ENCODE results near the gene TAF4B. TPM values are rescaled to one million over a fixed set of nuclear protein-coding genes. Genes with fewer than 3 reads are reported as not detected.
"Not testable (repeated sequence)": the region's sequence is repeated elsewhere in the genome, so short reads cannot be mapped to it uniquely, and the experiment has no call there.

Gene TAF4B
- total RNA-seq, 2 experiments from 2014 or later = 7.3 to 7.5 TPM

DNA sequence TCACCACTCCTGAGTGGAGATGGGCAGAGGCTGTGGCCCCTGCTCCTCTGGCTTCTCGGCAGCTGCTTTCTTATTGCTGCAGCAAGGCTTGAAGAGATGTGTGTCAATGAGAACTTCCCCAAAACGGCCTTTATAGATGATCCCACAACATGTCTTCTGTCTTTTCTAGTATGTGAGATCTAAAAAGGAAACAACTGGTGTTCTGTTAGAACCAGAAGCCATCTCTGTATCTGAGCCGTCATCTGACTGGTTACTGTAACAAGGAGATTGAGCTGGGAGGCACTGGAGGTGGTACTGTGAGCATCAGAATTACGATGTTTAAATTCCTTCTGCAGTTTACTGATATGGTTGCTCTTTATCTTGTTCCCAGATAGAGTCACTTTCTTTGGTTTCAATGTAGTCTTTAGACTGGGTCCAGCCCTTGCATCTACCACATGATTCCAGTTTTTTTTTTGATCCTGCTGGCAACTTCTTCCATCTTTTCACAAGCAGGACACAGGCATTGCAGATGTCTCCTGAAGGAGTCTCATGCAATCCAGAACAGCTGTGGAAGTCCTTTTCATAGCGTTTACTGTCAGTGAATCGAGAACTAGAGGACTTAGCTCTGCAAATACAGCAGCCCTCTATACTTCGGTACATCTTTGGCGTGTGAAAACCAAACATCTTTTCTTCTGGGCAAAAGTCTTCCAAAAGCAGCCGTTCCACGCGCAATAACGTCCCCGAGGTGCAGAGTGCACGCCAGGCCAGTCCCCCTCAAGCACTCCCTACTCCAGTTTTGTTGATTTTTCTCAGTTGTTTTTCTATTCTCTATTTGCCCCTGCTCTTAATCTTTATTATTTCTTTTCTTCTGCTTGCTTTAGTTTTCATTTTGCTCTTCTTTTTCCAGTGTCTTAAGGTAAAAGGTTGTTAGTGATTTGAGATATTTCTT is 29.7 kb downstream of the TAF4B start:
- Mint-ChIP-seq H3K27me3 (no peaks in the 10 kb centered on the region), H3K4me3 (no peak overlapping the region), H3K9me3 (no peaks in the 10 kb centered on the region), H3K4me1 (peaks cover 6% of the 10 kb centered on the region), H3K27ac (no peak overlapping the region), H3K36me3 (peaks cover 4% of the 10 kb centered on the region)
- no peak for DNase-seq
- no peak for ATAC-seq (ENCODE audit: low read depth)
- POLR2A ChIA-PET = no interaction called here

- no peaks in the 10 kb centered on the region for H3K27me3 Mint-ChIP-seq
- no peak overlapping the region for H3K27ac Mint-ChIP-seq
These were observed 32.5 kb downstream of the TAF4B start for GRCh38 chr18:26258711-26259110.

DNA sequence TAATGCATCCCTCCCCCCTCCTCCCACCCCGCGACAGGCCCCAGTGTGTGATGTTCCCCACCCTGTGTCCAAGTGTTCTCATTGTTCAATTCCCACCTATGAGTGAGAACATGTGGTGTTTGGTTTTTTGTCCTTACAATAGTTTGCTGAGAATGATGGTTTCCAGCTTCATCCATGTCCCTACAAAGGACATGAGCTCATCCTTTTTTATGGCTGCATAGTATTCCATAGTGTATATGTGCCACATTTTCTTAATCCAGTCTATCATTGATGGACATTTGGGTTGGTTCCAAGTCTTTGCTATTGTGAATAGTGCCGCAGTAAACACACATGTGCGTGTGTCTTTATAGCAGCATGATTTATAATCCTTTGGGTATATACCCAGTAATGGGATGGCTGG is 33.2 kb downstream of the TAF4B start:
- POLR2A ChIA-PET; H3K9me3 Mint-ChIP-seq; H3K4me3 Mint-ChIP-seq; DNase-seq; ATAC-seq (ENCODE audit: low read depth); H3K4me1 Mint-ChIP-seq; H3K36me3 Mint-ChIP-seq; H3K27ac Mint-ChIP-seq; H3K27me3 Mint-ChIP-seq: not testable (repeated sequence)

More at GRCh38 chr18:26258711-26259110, 32.5 kb downstream of the TAF4B start:
- no peak overlapping the region for H3K4me3 Mint-ChIP-seq
- POLR2A ChIA-PET = no interaction called here
- DNase-seq (no peak), ATAC-seq (ENCODE audit: low read depth) (no peak)
- H3K9me3 Mint-ChIP-seq = no peaks in the 10 kb centered on the region
- peaks cover 4% of the 10 kb centered on the region for H3K36me3 Mint-ChIP-seq
- H3K4me1 Mint-ChIP-seq = peaks cover 5% of the 10 kb centered on the region

DNA sequence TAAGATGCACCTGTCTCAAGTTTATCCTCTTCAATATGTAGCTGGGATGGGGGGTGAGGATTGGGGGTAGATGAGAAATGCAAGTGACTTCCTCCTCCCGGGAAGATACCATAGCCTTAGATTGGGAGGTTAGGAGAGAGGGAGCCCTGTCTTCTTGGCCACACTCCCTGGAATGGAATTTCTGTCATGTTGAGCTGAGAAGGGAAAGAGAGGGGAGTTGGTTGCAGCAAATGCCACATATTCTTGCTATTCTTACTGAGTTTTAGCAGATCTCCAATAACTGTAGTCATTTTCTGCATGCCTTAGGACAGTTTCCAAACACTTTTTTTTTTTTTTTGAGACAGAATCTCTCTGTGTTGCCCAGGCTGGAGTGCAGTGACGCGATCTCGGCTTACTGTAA is 35.9 kb downstream of the TAF4B start:
- DNase-seq (no peak), ATAC-seq (ENCODE audit: low read depth) (no peak)
- Mint-ChIP-seq H3K9me3 (no peaks in the 10 kb centered on the region), H3K27ac (no peak overlapping the region), H3K4me3 (no peak overlapping the region), H3K4me1 (peaks cover 2% of the 10 kb centered on the region), H3K36me3 (peaks cover 2% of the 10 kb centered on the region), H3K27me3 (no peaks in the 10 kb centered on the region)
- POLR2A ChIA-PET = no interaction called here

GRCh38 chr18:26267357-26267930 is 41.2 kb downstream of the TAF4B start:
- Mint-ChIP-seq H3K4me1 (peaks cover 2% of the 10 kb centered on the region), H3K27me3 (no peaks in the 10 kb centered on the region), H3K36me3 (peaks cover 19% of the 10 kb centered on the region), H3K27ac (no peak overlapping the region), H3K4me3 (no peak overlapping the region), H3K9me3 (no peaks in the 10 kb centered on the region)
- no peak for DNase-seq
- POLR2A ChIA-PET = no interaction called here
- ATAC-seq (ENCODE audit: low read depth) = no peak

- peaks cover 20% of the 10 kb centered on the region for H3K36me3 Mint-ChIP-seq
- H3K4me1 Mint-ChIP-seq = peaks cover 2% of the 10 kb centered on the region
- no peaks in the 10 kb centered on the region for H3K9me3 Mint-ChIP-seq
- no peaks in the 10 kb centered on the region for H3K27me3 Mint-ChIP-seq
- ATAC-seq (ENCODE audit: low read depth) (no peak), DNase-seq (no peak)
- H3K4me3 Mint-ChIP-seq = no peak overlapping the region
- no peak overlapping the region for H3K27ac Mint-ChIP-seq
- POLR2A ChIA-PET = no interaction called here
These were observed 42.2 kb downstream of the TAF4B start for GRCh38 chr18:26268454-26268853.

GRCh38 chr18:26271917-26272549 is 45.8 kb downstream of the TAF4B start:
- Mint-ChIP-seq H3K27me3 (no peaks in the 10 kb centered on the region), H3K36me3 (peaks cover 24% of the 10 kb centered on the region), H3K4me3 (no peak overlapping the region), H3K9me3 (no peaks in the 10 kb centered on the region), H3K4me1 (no peaks in the 10 kb centered on the region), H3K27ac (no peak overlapping the region)
- DNase-seq (no peak), ATAC-seq (ENCODE audit: low read depth) (no peak)
- POLR2A ChIA-PET = no interaction called here

DNA sequence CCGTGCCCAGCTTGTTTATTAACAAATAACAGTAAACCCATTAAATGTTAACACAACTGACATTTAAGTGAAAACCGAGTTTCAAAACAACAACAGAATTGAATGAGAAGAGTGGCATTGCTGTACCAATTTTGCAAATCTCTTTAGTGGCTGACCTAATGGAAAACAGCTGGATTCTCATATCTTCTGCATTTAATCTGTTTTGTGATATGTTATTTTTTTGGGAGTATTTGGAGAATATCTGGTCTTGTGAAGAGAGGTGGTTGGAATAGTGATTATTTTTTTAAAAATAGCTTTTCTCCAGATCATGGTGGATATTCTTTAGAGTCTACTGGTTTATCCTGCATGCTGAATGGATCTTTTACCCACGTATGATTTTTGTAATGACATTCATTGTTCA is 51.1 kb downstream of the TAF4B start:
- Mint-ChIP-seq H3K4me1 (no peaks in the 10 kb centered on the region), H3K9me3 (peaks cover 2% of the 10 kb centered on the region), H3K27me3 (no peaks in the 10 kb centered on the region), H3K4me3 (no peak overlapping the region), H3K27ac (no peak overlapping the region), H3K36me3 (peaks cover 34% of the 10 kb centered on the region)
- DNase-seq (no peak), ATAC-seq (ENCODE audit: low read depth) (no peak)
- POLR2A ChIA-PET = no interaction called here

DNA sequence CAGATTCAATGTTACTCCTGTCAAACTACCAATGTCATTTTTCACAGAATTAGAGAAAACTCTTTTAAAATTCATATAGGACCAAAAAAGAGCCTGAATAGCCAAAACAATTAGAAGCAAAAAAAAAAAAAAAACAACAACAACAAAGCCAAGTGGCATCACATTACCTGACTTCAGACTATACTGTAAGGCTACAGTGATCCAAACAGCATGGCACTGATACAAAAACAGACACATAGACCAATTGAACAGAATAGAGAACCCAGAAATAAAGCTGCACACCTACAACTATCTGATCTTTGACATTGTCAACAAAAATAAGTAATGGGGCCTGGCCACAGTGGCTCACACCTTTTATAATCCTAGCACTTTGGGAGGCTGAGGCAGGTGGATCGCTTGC is 53.2 kb downstream of the TAF4B start:
- Mint-ChIP-seq H3K4me3 (no peak overlapping the region), H3K27me3 (no peaks in the 10 kb centered on the region), H3K36me3 (peaks cover 49% of the 10 kb centered on the region), H3K9me3 (peaks cover 2% of the 10 kb centered on the region), H3K27ac (no peak overlapping the region), H3K4me1 (no peaks in the 10 kb centered on the region)
- POLR2A ChIA-PET = no interaction called here
- no peak for DNase-seq
- no peak for ATAC-seq (ENCODE audit: low read depth)

- no peak overlapping the region for H3K4me3 Mint-ChIP-seq
- H3K27me3 Mint-ChIP-seq = no peaks in the 10 kb centered on the region
- H3K9me3 Mint-ChIP-seq = no peaks in the 10 kb centered on the region
- POLR2A ChIA-PET = no interaction called here
- peaks cover 5% of the 10 kb centered on the region for H3K4me1 Mint-ChIP-seq
- peaks cover 32% of the 10 kb centered on the region for H3K36me3 Mint-ChIP-seq
- no peak overlapping the region for H3K27ac Mint-ChIP-seq
- DNase-seq = no peak
- ATAC-seq (ENCODE audit: low read depth) = no peak
These were observed 59.8 kb downstream of the TAF4B start for GRCh38 chr18:26286008-26286407.

DNA sequence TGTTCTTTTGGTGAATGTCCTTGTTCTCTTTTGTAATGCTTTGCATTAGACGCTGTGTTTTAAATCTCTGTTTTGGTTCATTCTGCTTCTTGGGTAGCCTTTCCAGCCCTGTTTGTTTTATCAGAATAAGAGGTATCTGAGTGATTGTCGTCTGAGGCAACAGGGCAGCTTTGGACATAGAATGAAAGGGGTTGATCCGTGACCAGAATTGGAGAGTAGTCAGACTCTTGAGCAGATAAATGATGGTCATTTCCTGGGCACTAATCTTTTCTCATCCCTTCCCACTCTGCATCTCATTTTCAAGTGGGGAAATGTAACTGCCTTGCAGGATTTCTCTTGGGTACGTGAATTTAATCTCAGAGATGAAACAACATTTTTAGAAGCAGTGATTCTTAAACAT is 61.4 kb downstream of the TAF4B start:
- ATAC-seq (ENCODE audit: low read depth) (no peak), DNase-seq (no peak)
- POLR2A ChIA-PET = no interaction called here
- Mint-ChIP-seq H3K4me1 (peaks cover 5% of the 10 kb centered on the region), H3K36me3 (peaks cover 25% of the 10 kb centered on the region), H3K9me3 (no peaks in the 10 kb centered on the region), H3K4me3 (no peak overlapping the region), H3K27me3 (no peaks in the 10 kb centered on the region), H3K27ac (no peak overlapping the region)

DNA sequence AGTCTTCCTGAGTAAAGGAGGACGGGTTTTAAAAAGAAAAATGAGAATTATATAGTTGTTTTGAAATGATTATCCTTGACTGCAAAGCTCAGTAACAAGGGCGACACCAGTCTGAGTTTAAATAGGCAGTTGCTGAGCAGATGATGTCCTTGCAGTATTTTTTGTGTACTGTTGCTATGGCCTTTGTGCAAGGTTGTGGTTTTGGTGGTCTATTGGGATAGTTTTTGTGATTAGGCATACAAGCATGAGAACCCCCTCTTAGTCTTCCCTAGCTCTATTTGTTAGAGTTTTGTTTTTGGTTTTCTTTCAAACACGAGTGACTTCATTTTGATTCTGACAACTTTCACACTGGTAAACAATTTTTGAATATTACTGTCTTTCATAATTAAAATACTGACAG is 64.1 kb downstream of the TAF4B start:
- POLR2A ChIA-PET = no interaction called here
- Mint-ChIP-seq H3K4me3 (no peak overlapping the region), H3K9me3 (no peaks in the 10 kb centered on the region), H3K27me3 (no peaks in the 10 kb centered on the region), H3K27ac (no peak overlapping the region), H3K4me1 (peaks cover 5% of the 10 kb centered on the region), H3K36me3 (peaks cover 9% of the 10 kb centered on the region)
- DNase-seq (no peak), ATAC-seq (ENCODE audit: low read depth) (no peak)

GRCh38 chr18:26293982-26294381 is 67.7 kb downstream of the TAF4B start:
- H3K36me3 Mint-ChIP-seq = peaks cover 7% of the 10 kb centered on the region

GRCh38 chr18:26298107-26298506 is 71.9 kb downstream of the TAF4B start:
- H3K4me3 Mint-ChIP-seq = no peak overlapping the region
- peaks cover 9% of the 10 kb centered on the region for H3K36me3 Mint-ChIP-seq
- no peak overlapping the region for H3K27ac Mint-ChIP-seq
- H3K9me3 Mint-ChIP-seq = no peaks in the 10 kb centered on the region
- ATAC-seq (ENCODE audit: low read depth) (no peak), DNase-seq (no peak)
- POLR2A ChIA-PET = interaction anchor here (0.6 kb wide), 1 partner anchor 110 kb away, joined by 4 read pairs; no protein-coding TSS in a partner anchor
- no peaks in the 10 kb centered on the region for H3K27me3 Mint-ChIP-seq
- no peaks in the 10 kb centered on the region for H3K4me1 Mint-ChIP-seq

More at GRCh38 chr18:26293982-26294381, 67.7 kb downstream of the TAF4B start:
- Mint-ChIP-seq H3K27me3 (no peaks in the 10 kb centered on the region), H3K9me3 (no peaks in the 10 kb centered on the region), H3K27ac (no peak overlapping the region), H3K4me1 (peaks cover 4% of the 10 kb centered on the region), H3K4me3 (no peak overlapping the region)
- DNase-seq (no peak), ATAC-seq (ENCODE audit: low read depth) (no peak)
- POLR2A ChIA-PET = no interaction called here
